NCI-H2227 (cell line): Measurements from ENCODE around the gene TNFRSF8.
A peak's percentile ranks its signal among the peaks of the same experiment; 100 is the strongest.

ENCODE experiments used
- DNase-seq: peaks from one replicate; lab custom pipeline; 2025; ENCODE audit not compliant: unreplicated experiment; lab: John Stamatoyannopoulos, UW

TNFRSF8 gene

DNA sequence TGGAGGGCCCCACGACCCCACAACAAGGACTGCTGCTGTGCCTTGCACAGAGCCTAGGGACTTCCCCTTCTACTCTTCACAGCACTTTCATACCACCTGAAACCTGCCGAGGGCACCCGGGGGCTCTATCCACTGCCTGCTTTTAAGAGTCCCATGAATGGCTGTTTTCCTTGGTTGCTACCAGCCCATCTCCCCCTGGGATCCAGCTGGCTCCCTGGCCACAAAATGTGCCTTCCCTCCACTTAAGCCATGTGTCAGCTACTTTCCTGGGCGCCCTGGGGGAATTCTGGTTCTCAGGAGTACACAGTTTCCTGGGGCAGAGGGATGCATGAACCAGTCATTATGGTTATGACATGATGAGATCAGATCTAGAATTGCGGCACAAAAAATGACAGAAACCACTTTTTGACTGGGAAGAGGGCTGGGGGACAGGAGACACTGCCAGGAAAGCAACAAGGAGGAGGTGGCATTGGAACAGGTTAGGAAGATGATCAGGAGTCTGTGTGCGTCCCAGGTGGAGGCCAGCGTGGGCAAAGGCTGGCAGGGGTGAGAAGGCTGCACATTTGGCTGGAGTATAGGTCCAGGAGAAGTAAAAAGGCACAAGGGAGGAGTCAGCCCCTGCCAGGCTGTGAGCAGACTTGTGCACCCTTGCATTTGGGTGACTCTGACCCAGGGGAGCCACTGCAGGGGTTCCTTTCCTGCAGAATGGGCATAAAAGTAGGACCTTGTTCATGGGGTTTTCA lies 3.2 kb upstream of the TNFRSF8 start:
- no peak for DNase-seq

DNA sequence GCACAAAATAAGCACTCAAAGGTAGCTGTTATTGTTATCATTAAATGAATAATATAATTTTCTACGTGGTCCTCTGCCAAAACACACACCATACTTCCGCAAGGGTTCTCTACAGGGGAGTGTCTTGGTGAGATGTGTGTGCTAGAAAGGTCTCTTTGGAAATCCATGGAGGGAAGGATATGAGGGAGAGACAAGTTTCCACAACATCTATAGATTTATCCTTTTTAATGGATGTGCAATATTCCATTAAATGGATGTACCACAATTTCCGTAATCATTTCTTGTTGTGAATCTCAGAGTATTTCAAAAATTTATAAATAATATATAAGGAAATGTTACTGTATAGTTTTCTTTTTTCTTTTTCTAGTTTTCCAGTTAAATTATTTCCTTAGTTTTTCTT lies 2.6 kb upstream of the TNFRSF8 start:
- DNase-seq, result no peak

DNA sequence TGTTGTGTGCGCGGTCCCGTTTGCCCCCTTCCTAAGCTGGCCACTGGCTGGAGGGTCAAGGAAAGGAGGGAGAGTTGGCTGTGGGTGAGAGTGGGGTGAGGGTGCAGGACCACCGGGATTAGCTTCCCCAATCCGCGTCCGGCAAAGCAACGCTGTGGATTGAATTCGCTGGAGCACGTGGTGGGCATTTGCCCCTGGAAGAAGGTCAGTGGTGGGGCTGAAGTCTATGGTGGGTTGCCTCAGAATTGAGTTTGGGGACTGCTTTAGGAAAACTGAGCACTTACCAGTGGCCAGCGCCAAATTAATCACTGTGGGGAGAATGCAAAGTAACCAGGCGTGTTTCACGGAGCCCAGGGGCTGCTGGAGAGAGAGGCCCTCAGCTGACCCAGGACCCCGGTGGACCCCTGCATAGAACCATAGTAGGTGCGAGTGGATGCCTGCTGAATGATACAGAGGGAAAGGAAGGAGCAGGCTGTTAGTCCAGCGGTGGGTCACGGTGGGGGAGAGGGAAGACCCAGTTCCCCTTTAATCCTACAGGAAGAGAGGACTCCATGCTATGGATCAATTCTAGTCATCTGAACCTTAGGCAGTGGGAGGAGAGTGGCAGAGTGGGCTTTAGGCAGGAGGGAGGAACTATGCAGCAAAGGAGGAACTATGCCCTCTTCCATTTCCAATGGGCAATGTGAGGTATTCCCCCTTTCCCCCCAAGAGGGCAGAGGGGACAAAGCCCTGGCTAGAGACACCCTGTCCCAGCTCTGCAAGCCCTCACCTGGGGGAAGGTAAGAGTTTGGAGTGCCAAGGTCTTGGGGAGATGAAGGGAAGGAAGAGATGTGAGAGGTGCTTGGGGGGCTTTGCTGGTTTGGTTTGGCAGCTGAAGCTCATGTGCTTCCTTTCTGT lies 1.2 kb downstream of the TNFRSF8 start:
- no peak for DNase-seq

DNA sequence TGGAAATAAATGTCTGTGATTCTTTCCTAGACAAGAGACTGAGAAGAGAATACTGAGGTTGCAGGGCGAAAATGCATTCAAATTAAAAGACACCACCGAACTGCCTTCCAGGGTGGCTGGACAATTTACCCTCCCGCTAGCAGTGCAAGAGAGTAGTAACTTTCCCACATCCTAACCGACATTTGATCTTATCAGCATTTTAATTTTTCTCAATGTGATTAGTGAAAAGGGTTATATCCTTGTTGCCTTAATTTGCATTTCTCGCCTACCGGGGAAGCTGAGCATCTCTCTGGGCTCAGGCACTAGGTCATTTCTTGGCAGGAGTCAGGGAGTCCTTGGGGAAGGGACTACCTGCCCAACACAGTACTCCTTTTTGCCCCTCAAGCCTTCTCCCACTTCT lies 2.8 kb downstream of the TNFRSF8 start:
- DNase-seq, result no peak

DNA sequence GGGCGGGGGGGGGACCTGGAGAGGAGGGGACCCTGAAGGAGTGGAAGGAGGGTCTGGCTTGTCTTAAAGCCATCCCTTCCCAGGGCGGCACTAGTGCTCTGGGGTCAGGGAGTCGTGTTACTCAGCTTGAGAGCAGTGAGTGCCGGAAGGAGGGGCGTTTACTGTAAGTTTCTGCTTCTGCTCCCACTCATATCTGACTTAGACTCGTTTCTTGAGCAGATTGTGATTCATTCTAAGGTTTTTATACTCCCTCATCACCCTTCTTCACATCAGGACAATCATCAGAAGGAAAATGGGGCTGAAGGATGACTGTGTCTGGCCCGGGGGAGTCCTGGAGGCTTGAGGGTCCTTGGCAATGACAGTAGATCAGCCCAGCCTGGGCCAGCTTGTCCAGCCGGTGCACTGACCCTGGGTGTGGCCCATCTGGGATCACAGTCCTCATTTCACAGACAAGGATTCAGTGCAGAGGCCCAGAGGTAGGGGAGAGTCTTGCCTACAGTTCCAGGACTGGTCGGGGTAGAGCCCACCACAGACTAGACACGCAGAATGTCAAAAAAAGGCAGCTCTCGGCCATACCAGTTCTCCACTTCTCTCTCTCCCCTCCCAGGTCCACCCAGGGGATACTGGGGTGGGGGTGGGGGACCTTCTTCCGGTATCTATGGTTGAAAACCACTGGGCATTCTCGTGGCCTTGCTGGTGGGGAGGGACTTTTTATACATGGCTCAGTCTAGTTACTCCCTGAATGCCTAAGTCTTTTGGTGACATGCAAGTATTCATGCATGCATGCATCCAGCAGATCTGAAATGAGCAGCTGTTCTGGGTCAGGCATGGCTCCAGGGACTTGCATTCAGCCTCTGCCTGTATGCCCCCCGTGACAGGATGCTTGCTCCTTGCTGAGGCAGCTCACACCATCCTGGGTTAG lies 5.1 kb downstream of the TNFRSF8 start:
- no peak for DNase-seq

DNA sequence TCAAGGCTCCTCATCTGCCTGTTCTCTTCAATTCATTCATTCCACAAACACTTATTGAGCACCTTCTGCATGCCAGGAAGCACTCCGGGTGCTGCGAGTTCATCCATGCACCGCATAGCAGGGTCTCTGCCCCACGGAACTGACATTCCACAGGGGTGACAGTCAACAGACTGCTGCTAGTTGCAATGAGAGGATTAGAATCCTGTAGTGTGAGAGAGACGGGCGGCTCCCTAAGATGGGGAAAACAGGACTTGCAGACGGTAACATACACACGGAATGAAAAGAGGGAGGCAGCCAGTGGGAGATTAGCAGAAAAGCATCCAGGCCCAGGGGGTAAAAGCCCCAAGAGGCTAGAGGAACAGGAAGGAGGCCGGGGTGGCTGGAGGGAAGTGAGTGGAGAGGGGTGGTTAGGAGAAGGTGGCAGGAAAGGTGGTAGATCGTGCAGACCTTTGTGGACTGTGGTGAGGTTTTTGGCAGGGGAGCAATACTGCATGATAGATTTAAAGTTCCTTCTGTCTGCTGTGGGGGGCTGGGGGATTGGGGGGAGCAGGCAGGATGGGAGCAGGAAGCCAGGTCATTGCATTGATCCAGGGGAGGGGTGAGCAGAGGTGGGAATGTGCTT lies 6.6 kb downstream of the TNFRSF8 start:
- DNase-seq, result no peak

DNA sequence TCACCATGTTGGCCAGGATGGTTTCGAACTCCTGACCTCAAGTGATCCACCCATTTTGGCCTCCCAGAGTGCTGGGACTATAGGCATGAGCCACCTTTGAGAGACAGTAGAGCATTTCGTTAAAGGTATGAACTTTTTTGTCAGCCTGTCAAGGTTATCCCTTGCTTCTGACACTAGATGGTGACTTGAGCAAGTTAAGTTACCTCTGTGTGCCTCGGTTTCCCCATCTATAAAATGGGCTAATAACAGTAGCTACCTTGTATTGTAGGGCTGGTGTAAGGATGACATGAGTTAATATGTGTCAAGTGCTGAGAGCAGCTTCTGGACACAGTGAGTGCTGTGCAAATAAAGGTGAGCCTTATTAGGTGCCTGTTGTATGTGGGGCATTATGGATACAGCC lies 8.8 kb downstream of the TNFRSF8 start:
- DNase-seq, result no peak

DNA sequence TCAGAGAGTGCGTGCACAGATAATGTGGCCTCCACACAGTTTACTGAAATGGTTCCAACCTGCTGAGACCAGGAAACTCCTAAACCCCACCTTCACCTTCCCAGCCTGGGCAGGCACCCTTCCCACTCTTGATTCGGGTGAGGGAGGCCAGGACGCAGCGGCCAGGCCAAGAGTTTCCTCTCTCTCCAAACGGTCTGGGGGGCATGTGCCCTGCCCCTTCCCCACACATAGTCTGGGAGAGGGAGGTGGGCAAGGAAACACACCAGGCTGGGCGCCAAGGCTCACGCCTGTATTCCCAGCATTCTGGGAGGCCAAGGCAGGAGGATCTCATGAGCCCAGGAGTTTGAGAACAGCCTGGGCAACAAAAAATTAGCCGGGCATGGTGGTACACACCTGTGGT lies 9.6 kb downstream of the TNFRSF8 start:
- DNase-seq, result no peak

DNA sequence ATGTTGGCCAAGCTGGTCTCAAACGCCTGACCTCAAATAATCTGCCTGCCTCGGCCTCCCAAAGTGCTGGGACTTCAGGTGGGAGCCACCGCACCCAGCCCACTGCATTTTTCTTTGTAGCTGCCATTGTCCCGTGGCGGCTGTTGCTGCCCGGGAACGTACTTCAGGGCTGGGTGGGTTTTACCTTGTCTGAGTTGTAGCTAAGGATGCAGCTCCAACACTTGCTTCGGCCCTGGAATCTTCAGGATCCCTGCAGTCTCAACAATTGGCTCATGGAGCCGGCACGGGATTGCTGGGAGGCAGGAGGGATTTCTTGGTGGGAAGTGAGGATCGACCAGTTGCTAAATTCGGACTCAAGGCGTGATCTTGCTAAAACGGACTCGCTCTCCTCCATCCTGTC lies 10.7 kb downstream of the TNFRSF8 start:
- DNase-seq, result no peak

DNA sequence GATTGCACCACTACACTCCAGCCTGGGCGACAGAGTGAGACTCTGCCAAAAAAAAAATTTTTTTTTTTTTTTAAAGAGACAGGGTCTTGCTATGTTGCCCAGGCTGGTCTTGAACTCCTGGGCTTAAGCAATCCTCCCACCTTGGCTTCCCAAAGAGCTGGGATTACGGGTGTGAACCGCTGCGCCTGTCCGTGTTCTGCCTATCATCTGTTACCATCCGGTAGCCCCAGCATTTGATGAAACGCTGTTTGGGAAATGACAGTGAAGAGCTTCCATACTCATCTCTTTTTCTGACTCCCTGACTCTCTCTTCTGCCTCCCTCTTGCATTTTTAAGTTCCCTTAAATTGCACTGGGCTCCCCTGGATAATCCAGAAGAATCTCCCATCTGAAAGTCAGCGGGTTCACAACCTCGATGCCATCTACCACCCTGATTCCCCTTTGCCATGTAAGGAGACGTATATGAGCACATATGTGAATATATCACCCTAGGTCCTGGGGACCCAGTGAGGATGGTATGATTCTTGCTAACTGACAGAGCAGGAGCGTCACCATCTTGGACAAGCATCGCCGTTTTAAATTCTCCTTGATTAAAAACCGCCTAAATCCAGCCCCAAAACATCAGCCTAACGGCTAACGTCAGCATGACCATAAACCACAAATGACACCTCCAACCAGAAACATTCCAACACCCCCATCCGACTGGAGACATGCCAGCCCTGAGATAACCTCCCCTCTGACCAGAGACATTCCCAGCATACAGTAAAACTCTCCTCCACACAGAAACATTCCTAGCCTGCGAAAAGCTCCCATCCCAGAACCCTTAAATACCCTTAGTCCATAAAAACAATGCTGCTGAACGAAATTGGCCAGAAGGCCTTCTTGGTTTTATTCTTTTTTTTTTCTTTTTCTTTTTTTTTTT lies 12.4 kb downstream of the TNFRSF8 start:
- DNase-seq, result no peak

DNA sequence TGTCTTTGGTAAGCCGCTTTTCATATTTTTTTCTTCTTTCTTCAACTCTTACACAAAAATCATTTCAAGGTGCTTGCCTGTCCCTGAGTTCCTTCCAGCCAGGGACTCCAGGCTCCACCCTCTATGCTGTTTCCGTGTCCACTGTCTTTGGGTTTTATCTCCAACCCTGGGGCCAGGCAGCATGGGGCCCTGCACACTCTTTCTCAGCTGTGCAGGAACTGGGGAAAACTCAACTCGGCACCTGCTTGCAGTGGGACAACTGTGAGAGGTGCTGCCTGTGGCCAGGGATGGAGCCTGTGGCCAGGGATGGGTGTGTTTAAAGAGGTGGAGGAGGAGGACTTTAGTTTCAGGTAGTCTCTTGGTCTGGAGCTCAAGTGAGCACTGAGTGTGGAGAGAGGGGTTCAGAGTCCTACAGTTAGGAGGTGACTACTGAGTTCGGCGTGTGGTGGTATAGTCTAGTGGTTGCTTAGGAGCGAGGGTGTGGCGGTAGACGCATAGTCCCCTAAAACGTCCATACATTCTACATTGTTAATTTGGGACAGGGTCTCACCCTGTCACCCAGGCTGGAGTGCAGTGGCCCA lies 13.4 kb downstream of the TNFRSF8 start:
- no peak for DNase-seq

DNA sequence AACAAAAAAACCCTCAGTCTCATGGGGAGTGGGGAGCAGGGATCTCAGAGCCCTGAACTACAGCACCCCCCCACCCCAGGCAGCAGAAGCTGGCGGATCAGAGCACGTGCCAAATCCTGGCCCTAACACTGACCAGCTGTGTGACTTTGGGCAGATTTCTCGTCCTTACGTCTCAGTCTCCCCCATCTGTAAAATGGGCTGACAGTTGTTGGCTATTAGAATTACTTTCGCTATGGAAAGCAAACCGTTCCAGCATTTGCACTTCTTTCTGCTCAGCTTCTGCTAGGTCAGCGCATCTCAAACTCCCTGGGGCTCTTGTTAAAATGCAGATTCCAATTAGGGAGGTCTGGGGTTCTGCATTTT lies 15.5 kb downstream of the TNFRSF8 start:
- DNase-seq, result no peak

DNA sequence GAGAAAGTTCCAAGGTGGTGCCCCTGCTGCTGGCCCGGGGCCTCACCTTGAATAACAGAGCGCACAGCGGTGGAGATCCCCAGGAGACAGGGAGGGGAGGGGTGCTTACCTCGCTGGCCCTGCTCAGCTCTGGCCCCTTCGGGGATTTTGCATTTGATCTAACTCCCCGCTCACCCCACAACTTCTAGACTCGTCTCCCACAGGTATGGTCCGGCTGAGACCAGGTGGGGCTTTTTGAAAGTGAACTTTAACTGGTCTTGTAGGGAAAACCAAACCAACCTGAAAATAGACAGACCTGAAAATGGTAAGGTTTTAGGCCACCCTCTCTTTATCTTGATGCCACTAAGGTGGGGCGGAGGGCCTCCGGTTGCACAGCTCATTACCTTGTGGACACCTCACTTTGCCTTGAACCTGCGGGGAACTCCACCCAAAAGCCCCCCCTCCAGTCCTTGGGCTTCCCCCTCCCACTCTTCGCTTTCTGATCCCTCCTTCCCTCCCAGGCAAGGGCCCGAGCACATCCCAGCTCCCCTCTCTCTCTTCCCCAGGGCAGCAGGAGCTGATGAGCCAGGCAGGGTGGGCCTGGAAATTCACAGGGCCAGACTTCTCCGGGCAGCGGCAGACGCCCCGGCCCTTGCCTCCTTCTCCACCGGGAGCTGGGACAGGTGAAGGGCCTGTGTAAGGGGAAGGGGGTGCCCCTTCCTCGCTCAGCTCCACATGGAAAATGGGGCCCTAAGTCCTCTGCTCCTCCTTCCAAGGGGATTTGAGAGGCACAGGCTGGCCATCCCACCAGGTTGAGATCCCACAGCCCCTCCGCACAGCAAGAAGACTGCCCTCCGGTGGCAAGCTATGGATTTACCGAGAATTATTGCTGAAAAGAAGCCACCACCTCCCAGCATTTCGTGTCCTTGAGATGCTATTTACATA lies 16.1 kb downstream of the TNFRSF8 start:
- DNase-seq, result peak; percentile 58

DNA sequence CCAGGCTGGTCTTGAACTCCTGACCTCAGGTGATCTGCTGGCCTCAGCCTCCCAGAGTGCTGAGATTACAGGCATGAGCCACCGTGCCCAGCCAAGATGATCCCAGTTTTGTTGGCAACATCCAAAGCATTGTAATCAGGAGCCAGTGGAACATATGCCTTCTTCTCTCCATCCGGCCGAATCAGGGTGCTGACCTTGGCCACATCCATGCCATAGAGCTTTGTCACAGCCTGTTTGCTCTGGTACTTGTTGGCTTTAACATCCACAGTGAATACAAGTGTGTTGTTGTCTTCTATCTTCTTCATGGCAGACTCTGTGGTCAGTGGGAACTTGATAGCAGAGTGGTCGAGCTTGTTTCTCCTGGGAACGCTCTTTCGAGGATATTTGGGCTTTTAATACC lies 17.1 kb downstream of the TNFRSF8 start:
- DNase-seq, result no peak

DNA sequence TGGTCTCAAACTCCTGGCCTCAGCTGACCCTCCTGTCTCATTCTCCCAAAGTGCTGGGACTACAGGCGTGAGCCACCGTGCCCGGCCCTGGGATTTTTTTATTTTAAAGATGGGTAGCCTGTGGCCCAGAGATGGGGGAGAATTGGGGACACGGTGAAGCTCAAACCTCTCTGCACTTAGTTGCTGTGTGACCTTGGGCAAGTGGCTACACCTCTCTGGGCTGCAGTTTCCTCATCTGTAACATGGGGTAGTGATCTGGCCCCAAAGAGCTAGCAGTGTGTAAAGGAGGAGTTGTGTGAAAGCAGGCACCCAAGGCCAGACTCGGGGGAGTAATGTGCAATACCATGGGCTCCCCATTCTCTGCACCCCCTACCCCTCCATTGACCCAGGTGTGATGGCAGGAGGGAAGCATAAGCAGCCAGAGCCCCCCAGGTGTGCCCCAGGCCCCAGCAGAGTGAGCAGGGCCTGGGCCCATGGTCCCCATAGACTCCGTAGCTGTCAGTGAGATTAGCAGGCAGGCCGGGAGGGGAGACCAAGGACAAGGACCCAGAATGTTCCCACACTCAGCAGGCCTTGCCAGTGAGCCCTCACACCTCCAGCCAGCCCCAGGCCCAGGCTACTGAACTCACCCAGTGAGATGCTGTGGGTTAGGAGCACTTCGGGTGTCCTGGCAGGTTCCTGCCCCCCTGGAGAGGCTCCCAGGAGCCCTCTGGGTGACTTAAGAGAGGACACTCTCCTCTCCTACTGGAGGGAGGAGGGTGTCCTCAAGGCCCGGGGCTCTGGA lies 17.9 kb downstream of the TNFRSF8 start:
- DNase-seq, result no peak

DNA sequence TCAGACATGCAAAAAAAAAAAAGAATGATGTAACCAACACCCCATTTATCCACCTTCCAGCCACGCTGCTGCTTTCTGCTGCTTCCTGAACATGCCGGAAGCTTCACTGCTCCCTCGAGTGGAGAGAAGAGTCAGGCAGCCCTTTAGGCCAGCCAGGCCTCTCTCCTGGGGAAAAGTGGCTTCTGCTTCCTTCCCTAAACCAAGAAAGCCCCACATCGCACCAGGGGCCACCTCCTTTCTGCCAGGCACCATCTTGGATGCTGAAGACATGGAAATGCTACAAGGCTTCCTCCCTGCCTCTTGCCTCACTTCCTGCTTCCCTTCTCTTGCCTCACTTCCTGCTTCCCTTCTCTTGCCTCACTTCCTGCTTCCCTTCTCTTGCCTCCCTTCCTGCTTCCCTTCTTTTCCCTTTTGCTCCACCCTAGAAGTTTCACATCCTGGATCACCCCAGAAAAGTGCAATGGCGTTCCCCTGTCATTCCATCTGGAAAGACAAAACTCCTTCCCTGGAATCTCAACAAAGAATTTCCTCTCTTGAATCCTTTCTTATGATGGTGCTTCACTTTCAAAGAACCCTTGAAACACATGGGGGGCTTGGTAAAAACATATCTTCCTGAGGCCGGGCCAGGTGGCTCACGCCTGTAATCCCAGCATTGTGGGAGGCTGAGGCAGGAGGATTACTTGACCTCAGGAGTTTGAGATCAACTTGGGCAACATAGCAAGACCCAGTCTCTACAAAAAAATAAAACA lies 18.7 kb downstream of the TNFRSF8 start:
- no peak for DNase-seq

DNA sequence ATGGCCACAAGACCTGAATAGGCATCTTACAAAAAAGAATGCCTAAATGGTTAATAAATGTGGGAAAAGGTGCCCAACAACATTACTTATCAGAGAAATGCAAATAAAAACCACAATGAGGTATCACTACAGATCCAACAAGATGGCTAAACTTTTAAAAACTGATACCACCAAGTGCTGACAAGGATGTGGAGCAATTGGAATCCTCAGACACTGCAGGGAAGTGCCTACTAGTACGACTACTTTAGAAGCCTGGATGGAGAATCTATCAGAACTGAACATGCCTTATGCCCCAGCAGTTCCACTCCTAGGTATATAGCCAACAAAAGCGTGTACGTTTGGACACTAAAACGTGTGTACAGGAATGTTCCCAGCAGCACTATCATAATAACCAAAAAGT lies 19.9 kb downstream of the TNFRSF8 start:
- no peak for DNase-seq
